Measurements from ENCODE around the gene HACD2. TPM values are rescaled to one million over a fixed set of nuclear protein-coding genes. Genes with fewer than 3 reads are reported as not detected.

HACD2 gene
- polyA plus RNA-seq, 2 donors: 12.0 to 17.1 TPM

GRCh38 chr3:123521179-123521969 lies 63.5 kb downstream of the HACD2 start:
- Histone ChIP-seq H3K9me3 (ENCODE audit: control insufficient read depth in 2 of 2, insufficient read depth in 1 of 2, low read depth in 1 of 2, low read length in 1 of 2) (no peaks in the 10 kb centered on the region), H3K27ac (ENCODE audit: low read depth in 2 of 2, low read length in 1 of 2) (no peak overlapping the region), H3K36me3 (ENCODE audit: control insufficient read depth in 2 of 2, insufficient read depth in 2 of 2, low read length in 1 of 2) (peaks cover 0 to 8% of the 10 kb centered on the region in 2 donors), H3K27me3 (ENCODE audit: control insufficient read depth in 1 of 2, insufficient read depth in 2 of 2, low read length in 2 of 2) (no peaks in the 10 kb centered on the region), H3K4me3 (ENCODE audit: low read depth in 1 of 2, low read length in 2 of 2) (no peak overlapping the region), H3K4me1 (ENCODE audit: control insufficient read depth in 2 of 2, insufficient read depth in 2 of 2, low read length in 1 of 2) (no peaks in the 10 kb centered on the region)
- 58 to 59% methylated on average over 3 of the region's 3 CpGs for WGBS, 2 donors

GRCh38 chr3:123520656-123521055 lies 64.2 kb downstream of the HACD2 start:
- 62 to 64% methylated on average over 2 of the region's 2 CpGs for WGBS, 2 donors
- Histone ChIP-seq H3K4me3 (ENCODE audit: low read depth in 1 of 2, low read length in 2 of 2) (no peak overlapping the region), H3K4me1 (ENCODE audit: control insufficient read depth in 2 of 2, insufficient read depth in 2 of 2, low read length in 1 of 2) (no peaks in the 10 kb centered on the region), H3K27ac (ENCODE audit: low read depth in 2 of 2, low read length in 1 of 2) (no peak overlapping the region), H3K36me3 (ENCODE audit: control insufficient read depth in 2 of 2, insufficient read depth in 2 of 2, low read length in 1 of 2) (peaks cover 0 to 8% of the 10 kb centered on the region in 2 donors), H3K27me3 (ENCODE audit: control insufficient read depth in 1 of 2, insufficient read depth in 2 of 2, low read length in 2 of 2) (no peaks in the 10 kb centered on the region), H3K9me3 (ENCODE audit: control insufficient read depth in 2 of 2, insufficient read depth in 1 of 2, low read depth in 1 of 2, low read length in 1 of 2) (no peaks in the 10 kb centered on the region)

- Histone ChIP-seq H3K4me1 (ENCODE audit: control insufficient read depth in 2 of 2, insufficient read depth in 2 of 2, low read length in 1 of 2) (no peaks in the 10 kb centered on the region), H3K27me3 (ENCODE audit: control insufficient read depth in 1 of 2, insufficient read depth in 2 of 2, low read length in 2 of 2) (no peaks in the 10 kb centered on the region), H3K9me3 (ENCODE audit: control insufficient read depth in 2 of 2, insufficient read depth in 1 of 2, low read depth in 1 of 2, low read length in 1 of 2) (no peaks in the 10 kb centered on the region), H3K36me3 (ENCODE audit: control insufficient read depth in 2 of 2, insufficient read depth in 2 of 2, low read length in 1 of 2) (peaks cover 0 to 8% of the 10 kb centered on the region in 2 donors), H3K27ac (ENCODE audit: low read depth in 2 of 2, low read length in 1 of 2) (no peak overlapping the region), H3K4me3 (ENCODE audit: low read depth in 1 of 2, low read length in 2 of 2) (no peak overlapping the region)
- WGBS, 2 donors: 91 to 92% methylated on average over 4 of the region's 4 CpGs
These were observed 65.9 kb downstream of the HACD2 start for GRCh38 chr3:123518892-123519485.

GRCh38 chr3:123511726-123512125 lies 73.1 kb downstream of the HACD2 start:
- peaks cover 0 to 7% of the 10 kb centered on the region in 2 donors for H3K36me3 ChIP-seq (ENCODE audit: control insufficient read depth in 2 of 2, insufficient read depth in 2 of 2, low read length in 1 of 2)
- H3K9me3 ChIP-seq (ENCODE audit: control insufficient read depth in 2 of 2, insufficient read depth in 1 of 2, low read depth in 1 of 2, low read length in 1 of 2): no peaks in the 10 kb centered on the region
- H3K4me3 ChIP-seq (ENCODE audit: low read depth in 1 of 2, low read length in 2 of 2): no peak overlapping the region
- 88 to 93% methylated on average over 3 of the region's 3 CpGs for WGBS, 2 donors
- H3K4me1 ChIP-seq (ENCODE audit: control insufficient read depth in 2 of 2, insufficient read depth in 2 of 2, low read length in 1 of 2): no peaks in the 10 kb centered on the region
- no peak overlapping the region for H3K27ac ChIP-seq (ENCODE audit: low read depth in 2 of 2, low read length in 1 of 2)
- H3K27me3 ChIP-seq (ENCODE audit: control insufficient read depth in 1 of 2, insufficient read depth in 2 of 2, low read length in 2 of 2): no peaks in the 10 kb centered on the region

- H3K4me1 ChIP-seq (ENCODE audit: control insufficient read depth in 2 of 2, insufficient read depth in 2 of 2, low read length in 1 of 2): no peaks in the 10 kb centered on the region
- no peaks in the 10 kb centered on the region for H3K27me3 ChIP-seq (ENCODE audit: control insufficient read depth in 1 of 2, insufficient read depth in 2 of 2, low read length in 2 of 2)
- peaks cover 0 to 7% of the 10 kb centered on the region in 2 donors for H3K36me3 ChIP-seq (ENCODE audit: control insufficient read depth in 2 of 2, insufficient read depth in 2 of 2, low read length in 1 of 2)
- H3K9me3 ChIP-seq (ENCODE audit: control insufficient read depth in 2 of 2, insufficient read depth in 1 of 2, low read depth in 1 of 2, low read length in 1 of 2): no peaks in the 10 kb centered on the region
- no peak overlapping the region for H3K27ac ChIP-seq (ENCODE audit: low read depth in 2 of 2, low read length in 1 of 2)
- no peak overlapping the region for H3K4me3 ChIP-seq (ENCODE audit: low read depth in 1 of 2, low read length in 2 of 2)
These were observed 73.8 kb downstream of the HACD2 start for GRCh38 chr3:123511084-123511483.

GRCh38 chr3:123508178-123508577 lies 76.7 kb downstream of the HACD2 start:
- peaks cover 0 to 2% of the 10 kb centered on the region in 2 donors for H3K36me3 ChIP-seq (ENCODE audit: control insufficient read depth in 2 of 2, insufficient read depth in 2 of 2, low read length in 1 of 2)
- no peak overlapping the region for H3K4me3 ChIP-seq (ENCODE audit: low read depth in 1 of 2, low read length in 2 of 2)
- H3K27ac ChIP-seq (ENCODE audit: low read depth in 2 of 2, low read length in 1 of 2): no peak overlapping the region
- no peaks in the 10 kb centered on the region for H3K27me3 ChIP-seq (ENCODE audit: control insufficient read depth in 1 of 2, insufficient read depth in 2 of 2, low read length in 2 of 2)
- H3K4me1 ChIP-seq (ENCODE audit: control insufficient read depth in 2 of 2, insufficient read depth in 2 of 2, low read length in 1 of 2): no peaks in the 10 kb centered on the region
- H3K9me3 ChIP-seq (ENCODE audit: control insufficient read depth in 2 of 2, insufficient read depth in 1 of 2, low read depth in 1 of 2, low read length in 1 of 2): no peaks in the 10 kb centered on the region
- 84 to 87% methylated on average over 6 of the region's 6 CpGs for WGBS, 2 donors

- no peaks in the 10 kb centered on the region for H3K9me3 ChIP-seq (ENCODE audit: control insufficient read depth in 2 of 2, insufficient read depth in 1 of 2, low read depth in 1 of 2, low read length in 1 of 2)
- no peak overlapping the region for H3K4me3 ChIP-seq (ENCODE audit: low read depth in 1 of 2, low read length in 2 of 2)
- WGBS, 2 donors: 96 to 99% methylated on average over 6 of the region's 6 CpGs
- peaks cover 0 to 3% of the 10 kb centered on the region in 2 donors for H3K36me3 ChIP-seq (ENCODE audit: control insufficient read depth in 2 of 2, insufficient read depth in 2 of 2, low read length in 1 of 2)
- H3K27ac ChIP-seq (ENCODE audit: low read depth in 2 of 2, low read length in 1 of 2): no peak overlapping the region
- no peaks in the 10 kb centered on the region for H3K27me3 ChIP-seq (ENCODE audit: control insufficient read depth in 1 of 2, insufficient read depth in 2 of 2, low read length in 2 of 2)
- no peaks in the 10 kb centered on the region for H3K4me1 ChIP-seq (ENCODE audit: control insufficient read depth in 2 of 2, insufficient read depth in 2 of 2, low read length in 1 of 2)
These were observed 79.0 kb downstream of the HACD2 start for GRCh38 chr3:123505820-123506219.

GRCh38 chr3:123503203-123503602 lies 81.7 kb downstream of the HACD2 start:
- no peaks in the 10 kb centered on the region for H3K4me1 ChIP-seq (ENCODE audit: control insufficient read depth in 2 of 2, insufficient read depth in 2 of 2, low read length in 1 of 2)
- peaks cover 3 to 10% of the 10 kb centered on the region in 2 donors for H3K36me3 ChIP-seq (ENCODE audit: control insufficient read depth in 2 of 2, insufficient read depth in 2 of 2, low read length in 1 of 2)
- H3K27me3 ChIP-seq (ENCODE audit: control insufficient read depth in 1 of 2, insufficient read depth in 2 of 2, low read length in 2 of 2): no peaks in the 10 kb centered on the region
- no peak overlapping the region for H3K4me3 ChIP-seq (ENCODE audit: low read depth in 1 of 2, low read length in 2 of 2)
- no peak overlapping the region for H3K27ac ChIP-seq (ENCODE audit: low read depth in 2 of 2, low read length in 1 of 2)
- no peaks in the 10 kb centered on the region for H3K9me3 ChIP-seq (ENCODE audit: control insufficient read depth in 2 of 2, insufficient read depth in 1 of 2, low read depth in 1 of 2, low read length in 1 of 2)
- WGBS, 2 donors: 98% methylated on average over 3 of the region's 3 CpGs

- H3K4me1 ChIP-seq (ENCODE audit: control insufficient read depth in 2 of 2, insufficient read depth in 2 of 2, low read length in 1 of 2): no peaks in the 10 kb centered on the region
- no peaks in the 10 kb centered on the region for H3K9me3 ChIP-seq (ENCODE audit: control insufficient read depth in 2 of 2, insufficient read depth in 1 of 2, low read depth in 1 of 2, low read length in 1 of 2)
- H3K36me3 ChIP-seq (ENCODE audit: control insufficient read depth in 2 of 2, insufficient read depth in 2 of 2, low read length in 1 of 2): peaks cover 3 to 17% of the 10 kb centered on the region in 2 donors
- H3K27me3 ChIP-seq (ENCODE audit: control insufficient read depth in 1 of 2, insufficient read depth in 2 of 2, low read length in 2 of 2): no peaks in the 10 kb centered on the region
- no peak overlapping the region for H3K4me3 ChIP-seq (ENCODE audit: low read depth in 1 of 2, low read length in 2 of 2)
- H3K27ac ChIP-seq (ENCODE audit: low read depth in 2 of 2, low read length in 1 of 2): no peak overlapping the region
- WGBS, 2 donors: 78 to 79% methylated on average over 3 of the region's 3 CpGs
These were observed 85.5 kb downstream of the HACD2 start for GRCh38 chr3:123499322-123499721.

GRCh38 chr3:123498761-123499160 lies 86.1 kb downstream of the HACD2 start:
- H3K9me3 ChIP-seq (ENCODE audit: control insufficient read depth in 2 of 2, insufficient read depth in 1 of 2, low read depth in 1 of 2, low read length in 1 of 2): no peaks in the 10 kb centered on the region
- H3K27ac ChIP-seq (ENCODE audit: low read depth in 2 of 2, low read length in 1 of 2): no peak overlapping the region
- H3K4me1 ChIP-seq (ENCODE audit: control insufficient read depth in 2 of 2, insufficient read depth in 2 of 2, low read length in 1 of 2): no peaks in the 10 kb centered on the region
- H3K27me3 ChIP-seq (ENCODE audit: control insufficient read depth in 1 of 2, insufficient read depth in 2 of 2, low read length in 2 of 2): no peaks in the 10 kb centered on the region
- 92 to 99% methylated on average over 3 of the region's 3 CpGs for WGBS, 2 donors
- peaks cover 6 to 17% of the 10 kb centered on the region in 2 donors for H3K36me3 ChIP-seq (ENCODE audit: control insufficient read depth in 2 of 2, insufficient read depth in 2 of 2, low read length in 1 of 2)
- no peak overlapping the region for H3K4me3 ChIP-seq (ENCODE audit: low read depth in 1 of 2, low read length in 2 of 2)

Data from esophagus (tissue), 2 donors.